ENCODE measurements around the gene USP25. TPM values are rescaled to one million over a fixed set of nuclear protein-coding genes. Genes with fewer than 3 reads are reported as not detected.

Gene USP25
- total RNA-seq, 2 donors from 2014 or later: 20.9 to 32.7 TPM

DNA sequence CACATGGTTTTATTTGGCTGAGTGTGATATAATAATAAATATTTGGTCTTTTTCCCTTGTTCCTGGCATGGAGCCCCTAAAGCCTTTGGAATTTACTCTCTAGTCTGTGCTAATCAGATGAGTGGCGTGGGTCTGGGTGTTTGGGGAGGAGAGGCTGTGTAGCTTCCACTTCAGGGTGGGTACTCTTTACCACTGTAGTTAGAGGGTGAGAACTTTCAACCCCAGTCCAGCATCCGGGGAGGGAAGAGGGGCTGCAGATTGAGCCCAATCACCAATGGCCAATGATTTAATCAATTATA, 20.0 kb downstream of the USP25 start:
- DNase-seq (ENCODE audit: low spot score in 2 of 2) (no peak), ATAC-seq (no peak)
- Mint-ChIP-seq H3K9me3 (no peaks in the 10 kb centered on the region), H3K36me3 (peaks cover 0 to 17% of the 10 kb centered on the region in 2 donors), H3K27ac (peak overlapping the region in 1 of 2 donors; percentile 78)

DNA sequence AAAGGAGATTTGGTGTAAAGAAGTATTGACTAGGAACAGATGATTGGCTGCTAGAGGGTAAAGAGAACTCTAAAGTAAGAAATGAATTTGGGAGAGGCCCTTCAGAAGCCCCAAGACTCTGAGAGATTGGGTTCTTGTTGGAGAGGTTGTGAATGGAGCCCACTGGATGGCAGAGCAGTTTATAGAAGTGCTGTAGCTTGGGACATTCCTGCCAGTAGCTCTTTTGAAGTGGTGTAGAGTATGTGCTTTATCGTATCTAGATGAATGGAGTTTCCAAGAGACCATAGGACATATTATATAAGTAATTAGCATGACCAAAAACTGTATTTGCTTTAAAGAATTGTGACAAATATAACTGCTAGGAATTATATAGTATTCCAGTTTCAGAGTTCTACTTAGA, 21.3 kb downstream of the USP25 start:
- no peak for DNase-seq (ENCODE audit: low spot score in 2 of 2)
- ATAC-seq: no peak
- Mint-ChIP-seq H3K36me3 (peaks cover 0 to 11% of the 10 kb centered on the region in 2 donors), H3K9me3 (no peaks in the 10 kb centered on the region), H3K27ac (no peak overlapping the region)

DNA sequence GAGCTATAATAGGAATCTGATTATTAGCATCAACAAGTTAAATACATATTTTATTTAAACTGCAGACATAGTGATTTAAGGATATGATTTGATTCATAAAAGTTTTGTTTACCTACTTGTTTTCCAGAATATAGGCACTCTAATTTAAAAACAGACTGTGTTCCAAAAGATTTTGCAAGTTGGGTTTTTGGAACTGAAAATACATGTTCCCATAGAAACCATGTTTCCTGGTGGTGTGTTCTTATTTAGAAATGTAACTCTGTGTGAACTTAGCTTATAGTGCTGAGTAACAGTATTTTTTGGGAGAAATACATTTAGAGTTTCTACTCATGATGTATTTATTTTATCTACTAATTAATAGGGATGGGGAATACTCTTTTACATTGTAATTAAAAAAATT, 21.8 kb downstream of the USP25 start:
- Mint-ChIP-seq H3K9me3 (no peaks in the 10 kb centered on the region), H3K36me3 (peaks cover 0 to 11% of the 10 kb centered on the region in 2 donors), H3K27ac (no peak overlapping the region)
- no peak for DNase-seq (ENCODE audit: low spot score in 2 of 2)
- ATAC-seq: no peak

DNA sequence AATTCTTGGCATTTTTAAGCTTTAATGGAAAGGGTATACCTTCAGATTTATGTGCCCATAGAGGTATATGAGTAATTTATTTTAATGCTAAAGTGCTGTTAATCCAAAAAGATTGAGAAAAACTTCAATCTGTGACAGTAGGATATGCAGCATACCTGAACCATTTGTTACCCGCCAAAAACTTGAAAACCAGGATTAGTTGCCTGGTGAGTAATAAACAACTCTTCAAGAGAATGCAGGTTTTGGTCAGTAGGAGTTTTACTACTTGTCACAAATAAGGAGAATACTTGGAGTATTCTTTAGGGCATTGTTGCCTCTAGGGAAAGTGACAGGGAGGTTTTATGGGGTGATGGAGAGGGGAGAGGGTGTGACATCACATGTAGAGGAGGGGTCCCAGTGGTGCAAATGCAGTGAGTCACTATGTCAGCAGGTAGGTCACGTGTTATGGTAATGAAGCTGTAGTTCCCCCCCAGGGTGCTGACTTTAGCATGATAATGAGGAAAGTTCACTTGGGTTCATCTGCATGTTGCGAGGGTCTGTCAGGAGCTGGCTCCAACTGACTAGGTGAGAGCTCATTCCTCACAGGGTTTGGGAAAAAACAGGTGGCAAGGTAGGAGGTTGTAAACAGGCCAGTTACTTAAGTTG, 23.1 kb downstream of the USP25 start:
- Mint-ChIP-seq H3K9me3 (peaks cover 4 to 8% of the 10 kb centered on the region in 2 donors), H3K36me3 (peaks cover 6 to 24% of the 10 kb centered on the region in 2 donors), H3K27ac (no peak overlapping the region)
- DNase-seq (ENCODE audit: low spot score in 2 of 2) (no peak), ATAC-seq (no peak)

DNA sequence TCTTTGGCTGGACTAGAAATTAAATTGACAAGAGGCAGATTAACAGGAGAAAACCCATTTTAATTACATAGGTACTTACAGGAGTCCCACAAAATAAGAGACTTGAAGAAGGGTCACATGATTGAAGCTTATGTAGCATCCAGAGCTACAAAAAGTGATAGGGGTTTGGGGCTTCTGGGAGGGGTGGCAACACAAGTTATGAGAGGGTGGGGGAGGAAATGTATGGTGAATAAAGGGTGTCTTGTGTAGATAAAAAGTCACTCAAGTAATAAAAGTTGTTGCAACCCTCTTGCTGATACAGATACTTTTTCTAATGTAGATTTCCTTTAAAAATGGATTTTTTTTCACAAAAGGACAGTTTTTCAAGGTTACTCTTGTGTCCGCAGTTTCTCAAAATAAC, 24.0 kb downstream of the USP25 start:
- Mint-ChIP-seq H3K27ac (no peak overlapping the region), H3K9me3 (peaks cover 4 to 8% of the 10 kb centered on the region in 2 donors), H3K36me3 (peaks cover 6 to 33% of the 10 kb centered on the region in 2 donors)
- DNase-seq (ENCODE audit: low spot score in 2 of 2) (no peak), ATAC-seq (no peak)

DNA sequence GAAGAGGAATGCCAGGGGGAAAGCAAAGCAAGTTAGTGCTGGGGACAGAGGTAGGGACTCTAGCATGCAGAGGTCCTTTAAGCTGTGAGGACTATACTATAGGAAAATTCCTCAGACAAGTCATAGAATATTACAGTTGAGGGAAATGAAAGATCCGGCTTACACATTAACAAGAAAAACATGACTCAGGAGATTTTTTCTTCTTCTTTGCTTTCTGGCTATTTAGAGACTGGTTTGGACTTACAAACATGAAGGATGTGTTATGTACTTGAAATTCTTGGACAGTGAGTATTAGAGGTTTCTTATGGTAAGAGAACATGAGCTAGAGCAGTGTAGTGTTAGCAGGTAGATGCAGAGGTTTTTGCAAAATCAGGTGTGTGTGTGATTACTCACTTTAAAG, 24.9 kb downstream of the USP25 start:
- Mint-ChIP-seq H3K27ac (peak overlapping the region; percentile 4 to 29), H3K9me3 (peaks cover 4 to 8% of the 10 kb centered on the region in 2 donors), H3K36me3 (peaks cover 6 to 28% of the 10 kb centered on the region in 2 donors)
- ATAC-seq (no peak), DNase-seq (ENCODE audit: low spot score in 2 of 2) (no peak)

DNA sequence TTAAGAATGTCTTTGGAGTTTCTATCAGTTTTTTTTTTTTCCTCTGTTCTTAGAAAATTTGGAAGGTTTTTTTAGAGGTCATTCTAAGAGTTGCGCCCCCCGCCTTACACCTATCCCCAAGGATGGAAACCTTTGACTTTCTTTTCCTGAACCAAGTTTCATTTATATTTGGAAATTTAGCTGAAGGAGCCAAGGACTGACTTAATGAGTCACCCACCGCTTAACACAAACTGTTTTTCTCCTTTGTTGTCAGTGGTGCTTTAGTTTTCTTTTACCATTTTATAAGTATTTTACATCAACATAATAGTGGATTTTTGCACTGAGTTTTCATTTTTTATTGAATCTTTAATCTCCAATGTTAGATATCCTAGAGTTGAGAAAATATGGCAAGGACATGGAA, 25.3 kb downstream of the USP25 start:
- no peak for ATAC-seq

DNA sequence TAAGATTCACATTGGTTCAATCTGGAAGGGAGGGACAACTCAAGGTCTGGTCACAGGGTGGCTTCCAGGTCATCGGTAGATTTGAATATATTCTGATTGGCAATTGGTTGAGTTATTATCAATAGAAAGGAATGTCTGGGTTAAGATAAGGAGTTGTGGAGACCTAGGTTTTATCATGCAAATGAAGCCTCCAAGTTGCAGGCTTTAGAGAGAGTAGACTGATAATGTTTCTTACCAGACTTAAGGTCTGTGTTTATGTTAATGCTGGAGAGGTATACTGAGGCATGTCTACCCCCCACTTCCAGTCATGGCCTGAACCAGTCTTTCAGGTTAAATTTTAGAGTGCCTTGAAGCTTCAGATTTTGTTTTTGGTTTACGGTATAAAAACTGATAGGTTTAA, 29.7 kb downstream of the USP25 start:
- Mint-ChIP-seq H3K36me3 (peaks cover 22 to 53% of the 10 kb centered on the region in 2 donors), H3K27ac (no peak overlapping the region), H3K9me3 (peaks cover 4 to 18% of the 10 kb centered on the region in 2 donors)
- no peak for DNase-seq (ENCODE audit: low spot score in 2 of 2)
- ATAC-seq: no peak

More for the DNA sequence above, 25.3 kb downstream of the USP25 start:
- DNase-seq (ENCODE audit: low spot score in 2 of 2): no peak
- Mint-ChIP-seq H3K9me3 (peaks cover 4 to 12% of the 10 kb centered on the region in 2 donors), H3K27ac (peak overlapping the region in 1 of 2 donors; percentile 29), H3K36me3 (peaks cover 9 to 27% of the 10 kb centered on the region in 2 donors)

DNA sequence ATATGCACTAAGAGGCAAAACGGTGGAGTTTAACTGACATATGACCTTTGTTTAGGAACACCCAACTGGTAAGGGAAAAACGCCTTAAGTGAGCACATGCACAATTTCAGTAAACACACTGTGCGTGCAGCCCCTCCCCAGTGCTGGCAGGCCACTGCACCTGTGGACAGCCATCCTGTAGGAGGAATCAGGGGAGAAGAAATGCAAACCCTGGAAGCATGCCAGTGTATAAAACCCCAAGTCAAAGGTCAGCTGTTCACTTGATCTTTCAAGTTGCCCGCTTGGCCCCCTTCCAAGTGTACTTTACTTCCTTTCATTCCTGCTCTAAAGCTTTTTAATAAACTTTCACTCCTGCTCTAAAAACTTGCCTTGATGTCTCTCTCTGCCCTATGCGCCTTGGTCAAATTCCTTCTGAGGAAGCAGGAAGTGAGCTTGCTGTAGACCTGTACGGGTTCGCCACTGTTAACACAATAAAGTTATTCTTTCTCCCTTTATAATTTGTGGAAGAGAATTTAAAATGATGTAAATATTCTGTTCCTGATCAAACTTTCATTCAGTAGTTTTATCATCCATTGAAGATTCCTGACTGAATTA, 31.8 kb downstream of the USP25 start:
- ATAC-seq (no peak), DNase-seq (ENCODE audit: low spot score in 2 of 2) (no peak)
- H3K36me3 Mint-ChIP-seq: peaks cover 22 to 58% of the 10 kb centered on the region in 2 donors

DNA sequence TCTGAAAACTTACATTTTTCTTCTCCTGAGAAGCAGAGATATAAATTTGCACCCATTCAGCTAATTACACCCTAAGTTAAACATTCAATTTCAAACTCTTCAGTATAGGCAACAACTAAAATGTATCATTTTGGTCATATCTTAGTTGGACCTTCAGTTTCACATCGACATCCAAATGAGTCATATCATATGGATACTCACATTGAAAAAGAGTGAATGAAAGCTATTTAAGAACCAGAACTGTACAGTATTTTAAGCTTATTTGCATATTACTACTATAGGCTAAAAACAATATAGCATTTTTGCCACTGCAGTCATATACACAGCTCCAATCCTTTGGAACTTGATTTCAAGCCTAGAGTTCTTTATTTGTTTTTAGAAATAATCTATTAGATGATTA, 33.6 kb downstream of the USP25 start:
- H3K27ac Mint-ChIP-seq: no peak overlapping the region
- DNase-seq (ENCODE audit: low spot score in 2 of 2) (no peak), ATAC-seq (peak; percentile 46 to 89)
- peaks cover 20 to 52% of the 10 kb centered on the region in 2 donors for H3K36me3 Mint-ChIP-seq
- peaks cover 0 to 10% of the 10 kb centered on the region in 2 donors for H3K9me3 Mint-ChIP-seq

More for the DNA sequence above, 31.8 kb downstream of the USP25 start:
- H3K27ac Mint-ChIP-seq: peak overlapping the region in 1 of 2 donors; percentile 0
- peaks cover 4 to 18% of the 10 kb centered on the region in 2 donors for H3K9me3 Mint-ChIP-seq

DNA sequence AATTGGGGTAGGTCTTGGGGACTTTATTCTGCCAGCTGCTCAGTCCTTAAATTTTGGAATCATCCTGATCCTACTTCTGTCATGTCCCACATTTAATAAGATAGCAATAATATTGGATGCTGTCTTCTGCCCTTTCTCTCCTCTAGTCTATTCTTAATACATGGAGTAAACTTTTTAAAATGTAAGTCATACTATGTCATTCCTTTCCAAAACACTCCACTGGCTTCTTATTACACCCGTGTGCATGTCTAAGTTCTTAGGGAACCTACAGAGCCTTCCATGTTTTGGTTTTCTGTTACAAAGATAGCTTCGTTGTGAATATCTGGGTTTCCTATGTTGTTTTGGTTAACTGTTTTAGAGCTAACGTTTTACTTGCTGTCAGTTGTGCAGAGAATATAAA, 35.1 kb downstream of the USP25 start:
- peaks cover 0 to 9% of the 10 kb centered on the region in 2 donors for H3K9me3 Mint-ChIP-seq
- no peak overlapping the region for H3K27ac Mint-ChIP-seq
- H3K36me3 Mint-ChIP-seq: peaks cover 19 to 51% of the 10 kb centered on the region in 2 donors
- ATAC-seq (no peak), DNase-seq (ENCODE audit: low spot score in 2 of 2) (no peak)

DNA sequence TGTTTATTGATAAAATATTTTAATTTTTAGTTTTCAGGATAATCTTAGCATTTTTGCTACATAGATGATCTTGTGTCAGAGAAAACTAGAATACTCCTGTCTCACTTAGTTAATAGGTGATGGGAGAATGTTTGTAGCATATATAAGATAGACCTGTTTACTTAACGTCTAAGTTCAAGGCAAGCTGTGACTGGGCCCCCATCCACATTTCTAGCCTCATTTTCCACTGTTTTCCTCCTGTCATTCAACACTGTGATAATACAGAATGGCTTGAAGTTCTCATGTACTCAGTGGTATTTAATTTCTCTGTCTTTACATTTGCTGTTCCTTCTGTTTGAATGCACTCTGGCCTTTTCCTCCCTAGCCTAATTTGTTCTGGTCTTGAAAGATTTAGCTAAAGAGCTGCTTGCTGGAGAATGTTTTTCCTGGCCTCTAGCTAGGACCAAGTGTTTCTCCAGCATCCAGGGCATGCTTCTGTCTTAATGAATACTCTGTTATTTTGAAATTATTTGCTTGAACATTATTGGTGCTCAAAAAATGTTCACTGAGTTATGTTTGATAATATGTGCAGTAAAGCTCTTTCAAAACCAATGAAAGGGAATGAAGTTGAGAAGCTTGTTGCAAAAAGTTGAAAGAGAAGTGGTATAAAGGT, 37.3 kb downstream of the USP25 start:
- H3K9me3 Mint-ChIP-seq: no peaks in the 10 kb centered on the region
- DNase-seq (ENCODE audit: low spot score in 2 of 2) (no peak), ATAC-seq (no peak)
- H3K27ac Mint-ChIP-seq: no peak overlapping the region
- peaks cover 11 to 35% of the 10 kb centered on the region in 2 donors for H3K36me3 Mint-ChIP-seq

DNA sequence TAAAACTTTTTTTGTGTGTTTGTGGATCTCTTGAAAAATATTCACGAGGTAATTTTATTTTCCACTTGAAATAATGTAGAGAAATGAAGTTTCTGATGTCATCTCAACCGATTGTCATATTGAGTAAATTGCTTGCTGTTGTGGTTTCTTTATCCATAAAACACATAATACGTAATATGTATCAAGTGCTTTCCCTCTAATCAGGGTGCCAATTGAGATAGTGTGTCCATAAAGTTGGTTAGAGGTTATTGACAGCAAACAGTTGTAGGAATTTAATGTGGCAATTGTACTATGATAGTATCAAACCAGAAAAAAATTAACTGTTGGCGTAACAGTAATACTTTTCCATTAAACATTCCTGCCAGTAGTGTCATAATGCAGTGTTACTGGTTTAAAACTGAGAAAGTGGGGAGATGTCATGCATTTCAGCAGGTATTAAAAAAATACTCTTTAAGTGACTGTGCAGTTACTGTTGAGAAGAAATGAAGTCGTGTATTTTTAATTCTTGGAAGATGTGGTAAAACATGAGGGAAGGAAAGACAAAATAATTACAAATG, 38.3 kb downstream of the USP25 start:
- no peaks in the 10 kb centered on the region for H3K9me3 Mint-ChIP-seq
- DNase-seq (ENCODE audit: low spot score in 2 of 2) (no peak), ATAC-seq (no peak)
- no peak overlapping the region for H3K27ac Mint-ChIP-seq
- H3K36me3 Mint-ChIP-seq: peaks cover 13 to 35% of the 10 kb centered on the region in 2 donors

DNA sequence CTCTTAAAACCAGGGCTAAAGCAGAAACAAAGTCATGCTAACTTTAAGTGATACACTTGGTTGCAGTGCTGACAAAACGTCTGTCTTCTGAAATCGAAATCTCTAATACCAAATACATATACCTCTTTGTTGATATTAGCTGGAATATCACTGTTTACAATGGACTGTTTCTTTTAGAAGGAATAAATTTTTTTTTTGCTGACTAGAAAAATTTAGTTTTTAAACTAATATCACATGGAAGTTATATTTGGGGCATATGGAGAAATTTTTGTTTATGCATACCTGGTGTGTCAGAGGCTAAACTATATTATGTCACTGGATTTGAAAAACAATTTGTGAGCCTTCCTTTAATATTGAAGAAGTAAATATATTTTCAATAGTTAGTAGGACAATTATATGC, 39.1 kb downstream of the USP25 start:
- no peak overlapping the region for H3K27ac Mint-ChIP-seq
- DNase-seq (ENCODE audit: low spot score in 2 of 2) (no peak), ATAC-seq (no peak)
- no peaks in the 10 kb centered on the region for H3K9me3 Mint-ChIP-seq
- H3K36me3 Mint-ChIP-seq: peaks cover 13 to 34% of the 10 kb centered on the region in 2 donors

DNA sequence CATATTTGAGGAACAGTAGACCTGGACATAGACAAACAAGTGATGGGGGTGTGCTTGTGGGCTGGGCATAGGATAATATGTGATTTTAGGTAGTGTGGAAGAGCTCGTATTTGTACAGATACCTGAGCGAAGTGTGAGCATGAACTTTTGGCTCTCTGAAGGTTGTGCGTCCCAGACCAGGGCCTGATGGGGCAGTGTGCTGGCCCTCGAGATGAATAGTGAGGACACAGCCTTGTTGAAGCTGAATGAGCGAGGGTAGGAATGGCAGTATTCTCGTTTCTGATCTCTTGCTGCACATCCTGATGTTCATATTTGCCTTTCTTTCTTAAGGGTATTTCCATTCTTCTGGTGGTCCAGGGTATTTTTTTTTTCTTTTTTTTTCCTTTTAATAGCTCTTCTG, 41.5 kb downstream of the USP25 start:
- ATAC-seq (no peak), DNase-seq (ENCODE audit: low spot score in 2 of 2) (no peak)
- H3K36me3 Mint-ChIP-seq: peaks cover 13 to 34% of the 10 kb centered on the region in 2 donors
- no peaks in the 10 kb centered on the region for H3K9me3 Mint-ChIP-seq
- no peak overlapping the region for H3K27ac Mint-ChIP-seq

DNA sequence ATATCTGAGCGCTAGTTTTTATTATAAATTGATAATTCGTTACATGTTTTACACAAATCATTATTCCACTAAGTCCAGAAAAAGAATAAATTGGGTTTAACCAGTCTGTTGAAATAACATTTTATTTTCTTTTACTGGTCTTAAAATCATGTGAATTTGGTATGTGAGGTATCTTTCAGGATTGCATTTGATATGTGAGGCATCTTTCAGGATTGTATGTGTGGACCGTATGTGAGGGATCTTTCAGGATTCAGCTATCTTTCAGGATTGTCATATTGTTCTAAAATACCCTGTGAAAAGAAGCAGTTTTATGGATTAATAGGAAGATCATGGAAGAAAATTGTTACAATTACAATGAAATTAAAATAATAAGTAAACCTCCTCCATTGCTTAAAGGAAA, 42.9 kb downstream of the USP25 start:
- Mint-ChIP-seq H3K36me3 (peaks cover 13 to 28% of the 10 kb centered on the region in 2 donors), H3K27ac (no peak overlapping the region), H3K9me3 (no peaks in the 10 kb centered on the region)
- ATAC-seq (no peak), DNase-seq (ENCODE audit: low spot score in 2 of 2) (no peak)

DNA sequence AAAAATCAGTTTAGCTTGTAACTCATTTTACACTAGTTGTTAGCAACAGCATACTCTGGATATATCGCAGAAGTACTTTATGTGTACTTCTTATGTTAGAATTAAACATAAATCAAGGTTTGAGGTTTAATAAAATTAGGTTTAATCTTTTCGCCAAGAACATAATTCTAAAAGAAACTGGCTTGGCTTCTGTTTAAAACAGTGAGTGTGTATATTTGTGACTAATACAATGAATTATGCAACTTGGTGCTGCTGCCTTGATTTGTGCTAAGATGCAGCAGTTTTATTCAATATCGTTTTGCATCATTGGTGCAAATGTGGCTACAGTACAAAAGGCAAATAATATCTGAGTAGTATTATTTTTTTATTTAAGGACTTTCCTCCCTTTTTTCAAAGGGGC, 44.8 kb downstream of the USP25 start:
- Mint-ChIP-seq H3K36me3 (peaks cover 8 to 19% of the 10 kb centered on the region in 2 donors), H3K27ac (no peak overlapping the region), H3K9me3 (no peaks in the 10 kb centered on the region)
- DNase-seq (ENCODE audit: low spot score in 2 of 2) (no peak), ATAC-seq (no peak)

All from activated naive CD4-positive, alpha-beta T cell treated with anti-CD3 and anti-CD28 coated beads, Interleukin-2, amount 50 U/mL, for 72 hours (primary cell).